HG02588 (cell line): ENCODE measurements around the gene FAM83D.

ENCODE experiments used
- ATAC-seq: cut with Tn5 transposase; IDR thresholded peaks from one replicate; pipeline ENCODE4 v1.9.1; 2021; ENCODE audit warnings: mild to moderate bottlenecking, moderate library complexity; ENCODE audit not compliant: unreplicated experiment

The FAM83D gene

GRCh38 chr20:38894091-38894847 lies 31.9 kb upstream of the FAM83D start:
- no peak for ATAC-seq

GRCh38 chr20:38895098-38895949 lies 30.9 kb upstream of the FAM83D start:
- ATAC-seq: no peak

- ATAC-seq: no peak
Observed at GRCh38 chr20:38896009-38896594, 30.1 kb upstream of the FAM83D start.

GRCh38 chr20:38897267-38897666 lies 28.9 kb upstream of the FAM83D start:
- ATAC-seq: no peak

- ATAC-seq: no peak
Observed at GRCh38 chr20:38900606-38901005, 25.6 kb upstream of the FAM83D start.

- ATAC-seq: no peak
Observed at GRCh38 chr20:38902601-38903000, 23.6 kb upstream of the FAM83D start.

- no peak for ATAC-seq
Observed at GRCh38 chr20:38903335-38903734, 22.9 kb upstream of the FAM83D start.

- no peak for ATAC-seq
Observed at GRCh38 chr20:38905375-38905774, 20.8 kb upstream of the FAM83D start.

- no peak for ATAC-seq
Observed at GRCh38 chr20:38907918-38908677, 18.1 kb upstream of the FAM83D start.

- ATAC-seq: no peak
Observed at GRCh38 chr20:38915355-38915754, 10.9 kb upstream of the FAM83D start.

GRCh38 chr20:38917657-38918056 lies 8.6 kb upstream of the FAM83D start:
- ATAC-seq: no peak

- ATAC-seq: no peak
Observed at GRCh38 chr20:38918172-38918571, 8.0 kb upstream of the FAM83D start.

- ATAC-seq: no peak
Observed at GRCh38 chr20:38919683-38920082, 6.5 kb upstream of the FAM83D start.

- ATAC-seq: no peak
Observed at GRCh38 chr20:38920411-38920810, 5.8 kb upstream of the FAM83D start.

- ATAC-seq: no peak
Observed at GRCh38 chr20:38920851-38921250, 5.4 kb upstream of the FAM83D start.

- no peak for ATAC-seq
Observed at GRCh38 chr20:38924718-38925117, 1.5 kb upstream of the FAM83D start.

GRCh38 chr20:38926934-38927616 lies 858 bp downstream of the FAM83D start:
- peak; percentile 5 for ATAC-seq

GRCh38 chr20:38927902-38928578 lies 1.8 kb downstream of the FAM83D start:
- no peak for ATAC-seq

GRCh38 chr20:38930242-38930569 lies 4.0 kb downstream of the FAM83D start:
- no peak for ATAC-seq

GRCh38 chr20:38931984-38932383 lies 5.8 kb downstream of the FAM83D start:
- ATAC-seq: no peak
